HEK293 (cell line): ENCODE results near the gene CCDC116.

Experiments
- CTCF ChIA-PET: fragments of 350-600 bp; formaldehyde crosslinking; extraction: SDS; loops from one replicate; lab custom pipeline; 2021; ENCODE audit warnings: antibody characterized with exemption; lab: Yijun Ruan, JAX
- POLR2A ChIA-PET: fragments of 300-600 bp; formaldehyde crosslinking; extraction: SDS; loops from one replicate; lab custom pipeline; 2020; ENCODE audit warnings: antibody characterized with exemption, inconsistent platforms; lab: Yijun Ruan, JAX
- H3K27ac ChIP-seq: fragments of 200-500 bp; sonication (Bioruptor generic); 2 replicates; pipeline ENCODE4 v1.5.1; 2014; ENCODE audit warnings: low read depth, low read length, control low read depth, inconsistent platforms; ENCODE audit errors: extremely low read depth
- H3K36me3 ChIP-seq, 2 experiments: fragments of 200-500 bp in 1 of 2; sonication (Bioruptor generic) in 1 of 2; 1 replicate in 1 of 2; 2 replicates in 1 of 2; pipeline ENCODE4 v1.5.1; 2014 to 2017; ENCODE audit warnings: inconsistent platforms in 2 of 2, low read length in 2 of 2; ENCODE audit not compliant: control insufficient read depth in 2 of 2, insufficient read depth in 1 of 2
- H3K4me1 ChIP-seq: fragments of 200-500 bp; sonication (Bioruptor generic); 2 replicates; pipeline ENCODE4 v1.5.1; 2014; ENCODE audit warnings: mild to moderate bottlenecking, low read length, inconsistent platforms; ENCODE audit not compliant: control insufficient read depth, insufficient read depth
- H3K4me3 ChIP-seq: 2 replicates; pipeline ENCODE4 v1.5.1; 2011; ENCODE audit warnings: low read depth, mild to moderate bottlenecking, control low read depth, low read length, moderate library complexity
- H3K9me3 ChIP-seq: fragments of 200-500 bp; sonication (Bioruptor generic); 2 replicates; pipeline ENCODE4 v1.5.1; 2014; ENCODE audit warnings: low read depth, low read length, inconsistent platforms; ENCODE audit not compliant: control insufficient read depth, insufficient read depth
- HOXD13 ChIP-seq: sonication (generic); formaldehyde crosslinking; IDR thresholded peaks from 2 replicates; pipeline ENCODE4 v1.8.0; 2022; ENCODE audit warnings: missing genetic modification reagents, borderline replicate concordance
- IKZF3 ChIP-seq: fragments of 450-650 bp; IDR thresholded peaks from 2 replicates; pipeline ENCODE4 v1.5.0; 2018; ENCODE audit warnings: missing biosample characterization, mild to moderate bottlenecking, missing genetic modification characterization, moderate library complexity
- YY2 ChIP-seq: fragments of 450-650 bp; formaldehyde crosslinking; IDR thresholded peaks from 2 replicates; pipeline ENCODE4 v1.5.1; 2016; ENCODE audit warnings: missing biosample characterization, missing genetic modification characterization
- ZBTB20 ChIP-seq: fragments of 450-650 bp; formaldehyde crosslinking; IDR thresholded peaks from 2 replicates; pipeline ENCODE4 v1.5.1; 2016; ENCODE audit warnings: missing biosample characterization, missing genetic modification characterization
- ZFP37 ChIP-seq: fragments of 450-650 bp; formaldehyde crosslinking; IDR thresholded peaks from 2 replicates; pipeline ENCODE4 v1.5.1; 2016; ENCODE audit warnings: missing biosample characterization, missing genetic modification characterization
- ZNF16 ChIP-seq: fragments of 450-650 bp; formaldehyde crosslinking; IDR thresholded peaks from 2 replicates; pipeline ENCODE4 v1.5.1; 2016; ENCODE audit warnings: low read depth, missing biosample characterization, missing genetic modification characterization
- ZNF19 ChIP-seq: fragments of 450-650 bp; formaldehyde crosslinking; IDR thresholded peaks from 2 replicates; pipeline ENCODE4; 2016; ENCODE audit warnings: missing biosample characterization, missing genetic modification characterization, low read depth
- ZNF223 ChIP-seq: fragments of 450-650 bp; formaldehyde crosslinking; IDR thresholded peaks from 2 replicates; pipeline ENCODE4 v1.5.1; 2016; ENCODE audit warnings: missing biosample characterization, missing genetic modification characterization
- ZNF48 ChIP-seq: fragments of 450-650 bp; formaldehyde crosslinking; IDR thresholded peaks from 2 replicates; pipeline ENCODE4 v1.5.1; 2016; ENCODE audit warnings: missing biosample characterization, missing genetic modification characterization
- ZNF585B ChIP-seq: fragments of 450-650 bp; formaldehyde crosslinking; IDR thresholded peaks from 2 replicates; pipeline ENCODE4 v1.5.1; 2016; ENCODE audit warnings: missing biosample characterization, missing genetic modification characterization
- ZNF626 ChIP-seq: fragments of 450-650 bp; sonication (Bioruptor Pico); formaldehyde crosslinking; IDR thresholded peaks from 2 replicates; pipeline ENCODE4 v1.5.1; 2018; ENCODE audit warnings: missing biosample characterization, missing genetic modification characterization, inconsistent platforms
- ZNF792 ChIP-seq: fragments of 450-650 bp; formaldehyde crosslinking; IDR thresholded peaks from 2 replicates; pipeline ENCODE4 v1.5.1; 2016; ENCODE audit warnings: missing biosample characterization, missing genetic modification characterization
- ZXDB ChIP-seq: fragments of 450-650 bp; formaldehyde crosslinking; IDR thresholded peaks from 2 replicates; pipeline ENCODE4 v1.5.1; 2016; ENCODE audit warnings: missing biosample characterization, missing genetic modification characterization
- TF ChIP-seq, protein P1 (sequence below): fragments of 450-650 bp; formaldehyde crosslinking; IDR thresholded peaks from 2 replicates; pipeline ENCODE4 v1.5.1; 2016; ENCODE audit warnings: missing biosample characterization, missing genetic modification characterization
- TF ChIP-seq, protein P2 (sequence below): fragments of 450-650 bp; formaldehyde crosslinking; IDR thresholded peaks from 2 replicates; pipeline ENCODE4 v1.5.1; 2016; ENCODE audit warnings: missing biosample characterization, missing genetic modification characterization
- TF ChIP-seq, protein P3 (sequence below): fragments of 450-650 bp; formaldehyde crosslinking; IDR thresholded peaks from 2 replicates; pipeline ENCODE4 v1.5.1; 2017; ENCODE audit warnings: missing biosample characterization, missing genetic modification characterization
- TF ChIP-seq, protein P4 (sequence below): fragments of 450-650 bp; formaldehyde crosslinking; IDR thresholded peaks from 2 replicates; pipeline ENCODE4 v1.5.1; 2016; ENCODE audit warnings: missing biosample characterization, missing genetic modification characterization
- TF ChIP-seq, protein P5 (sequence below): sonication (generic); formaldehyde crosslinking; IDR thresholded peaks from 2 replicates; pipeline ENCODE4 v1.8.1; 2022; ENCODE audit warnings: mild to moderate bottlenecking, moderate library complexity, missing genetic modification reagents

CCDC116 gene

DNA sequence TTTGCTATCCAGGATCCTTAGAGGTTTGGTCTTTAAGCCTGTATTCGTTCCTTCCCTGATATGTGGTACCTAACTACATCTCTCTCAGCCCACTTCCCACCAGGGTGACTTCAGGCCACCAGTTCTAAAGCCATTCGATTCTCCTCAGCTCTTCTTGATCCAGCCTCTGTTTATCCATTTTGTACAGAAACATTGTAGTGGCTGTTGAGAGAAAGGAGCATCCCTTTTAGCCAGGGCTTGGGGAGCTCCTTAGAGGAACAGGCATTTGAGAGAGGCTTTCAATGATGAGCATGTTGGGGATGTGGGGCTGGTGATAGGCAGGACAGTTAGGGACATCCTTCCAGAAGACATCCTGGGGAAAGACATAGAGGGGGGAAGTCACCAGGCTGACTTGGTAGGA is 47.2 kb upstream of the CCDC116 start:
- CTCF ChIA-PET: interaction anchor here (0.6 kb wide), 2 partner anchors 28 to 1002 kb away, joined by 3 read pairs; no protein-coding TSS in a partner anchor
- H3K4me1 ChIP-seq: peaks cover 10% of the 10 kb centered on the region; the same call in 1 of the 2 replicates
- no peak overlapping the region for H3K27ac ChIP-seq
- no peak overlapping the region for H3K4me3 ChIP-seq
- H3K36me3 ChIP-seq: peaks cover 0 to 26% of the 10 kb centered on the region in 2 experiments; a peak in 2 of 3 replicates
- H3K9me3 ChIP-seq: no peaks in the 10 kb centered on the region
- TF ChIP-seq HOXD13 (no peak), IKZF3 (no peak), ZBTB20 (no peak), ZNF585B (tag by site-specific recombination) (no peak), ZFP37 (no peak), ZNF626 (tag by site-specific recombination) (no peak), ZNF48 (tag by site-specific recombination) (no peak), ZNF16 (tag by site-specific recombination) (no peak), ZXDB (no peak), ZNF19 (tag by site-specific recombination) (no peak), ZNF792 (no peak), ZNF223 (tag by site-specific recombination) (no peak), YY2 (no peak)
- TF ChIP-seq, protein P1, sequence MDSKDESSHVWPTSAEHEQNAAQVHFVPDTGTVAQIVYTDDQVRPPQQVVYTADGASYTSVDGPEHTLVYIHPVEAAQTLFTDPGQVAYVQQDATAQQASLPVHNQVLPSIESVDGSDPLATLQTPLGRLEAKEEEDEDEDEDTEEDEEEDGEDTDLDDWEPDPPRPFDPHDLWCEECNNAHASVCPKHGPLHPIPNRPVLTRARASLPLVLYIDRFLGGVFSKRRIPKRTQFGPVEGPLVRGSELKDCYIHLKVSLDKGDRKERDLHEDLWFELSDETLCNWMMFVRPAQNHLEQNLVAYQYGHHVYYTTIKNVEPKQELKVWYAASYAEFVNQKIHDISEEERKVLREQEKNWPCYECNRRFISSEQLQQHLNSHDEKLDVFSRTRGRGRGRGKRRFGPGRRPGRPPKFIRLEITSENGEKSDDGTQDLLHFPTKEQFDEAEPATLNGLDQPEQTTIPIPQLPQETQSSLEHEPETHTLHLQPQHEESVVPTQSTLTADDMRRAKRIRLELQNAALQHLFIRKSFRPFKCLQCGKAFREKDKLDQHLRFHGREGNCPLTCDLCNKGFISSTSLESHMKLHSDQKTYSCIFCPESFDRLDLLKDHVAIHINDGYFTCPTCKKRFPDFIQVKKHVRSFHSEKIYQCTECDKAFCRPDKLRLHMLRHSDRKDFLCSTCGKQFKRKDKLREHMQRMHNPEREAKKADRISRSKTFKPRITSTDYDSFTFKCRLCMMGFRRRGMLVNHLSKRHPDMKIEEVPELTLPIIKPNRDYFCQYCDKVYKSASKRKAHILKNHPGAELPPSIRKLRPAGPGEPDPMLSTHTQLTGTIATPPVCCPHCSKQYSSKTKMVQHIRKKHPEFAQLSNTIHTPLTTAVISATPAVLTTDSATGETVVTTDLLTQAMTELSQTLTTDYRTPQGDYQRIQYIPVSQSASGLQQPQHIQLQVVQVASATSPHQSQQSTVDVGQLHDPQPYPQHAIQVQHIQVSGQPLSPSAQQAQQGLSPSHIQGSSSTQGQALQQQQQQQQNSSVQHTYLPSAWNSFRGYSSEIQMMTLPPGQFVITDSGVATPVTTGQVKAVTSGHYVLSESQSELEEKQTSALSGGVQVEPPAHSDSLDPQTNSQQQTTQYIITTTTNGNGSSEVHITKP (tag by site-specific recombination): no peak
- TF ChIP-seq, protein P2, sequence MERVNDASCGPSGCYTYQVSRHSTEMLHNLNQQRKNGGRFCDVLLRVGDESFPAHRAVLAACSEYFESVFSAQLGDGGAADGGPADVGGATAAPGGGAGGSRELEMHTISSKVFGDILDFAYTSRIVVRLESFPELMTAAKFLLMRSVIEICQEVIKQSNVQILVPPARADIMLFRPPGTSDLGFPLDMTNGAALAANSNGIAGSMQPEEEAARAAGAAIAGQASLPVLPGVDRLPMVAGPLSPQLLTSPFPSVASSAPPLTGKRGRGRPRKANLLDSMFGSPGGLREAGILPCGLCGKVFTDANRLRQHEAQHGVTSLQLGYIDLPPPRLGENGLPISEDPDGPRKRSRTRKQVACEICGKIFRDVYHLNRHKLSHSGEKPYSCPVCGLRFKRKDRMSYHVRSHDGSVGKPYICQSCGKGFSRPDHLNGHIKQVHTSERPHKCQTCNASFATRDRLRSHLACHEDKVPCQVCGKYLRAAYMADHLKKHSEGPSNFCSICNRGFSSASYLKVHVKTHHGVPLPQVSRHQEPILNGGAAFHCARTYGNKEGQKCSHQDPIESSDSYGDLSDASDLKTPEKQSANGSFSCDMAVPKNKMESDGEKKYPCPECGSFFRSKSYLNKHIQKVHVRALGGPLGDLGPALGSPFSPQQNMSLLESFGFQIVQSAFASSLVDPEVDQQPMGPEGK (tag by site-specific recombination): no peak
- TF ChIP-seq, protein P3, sequence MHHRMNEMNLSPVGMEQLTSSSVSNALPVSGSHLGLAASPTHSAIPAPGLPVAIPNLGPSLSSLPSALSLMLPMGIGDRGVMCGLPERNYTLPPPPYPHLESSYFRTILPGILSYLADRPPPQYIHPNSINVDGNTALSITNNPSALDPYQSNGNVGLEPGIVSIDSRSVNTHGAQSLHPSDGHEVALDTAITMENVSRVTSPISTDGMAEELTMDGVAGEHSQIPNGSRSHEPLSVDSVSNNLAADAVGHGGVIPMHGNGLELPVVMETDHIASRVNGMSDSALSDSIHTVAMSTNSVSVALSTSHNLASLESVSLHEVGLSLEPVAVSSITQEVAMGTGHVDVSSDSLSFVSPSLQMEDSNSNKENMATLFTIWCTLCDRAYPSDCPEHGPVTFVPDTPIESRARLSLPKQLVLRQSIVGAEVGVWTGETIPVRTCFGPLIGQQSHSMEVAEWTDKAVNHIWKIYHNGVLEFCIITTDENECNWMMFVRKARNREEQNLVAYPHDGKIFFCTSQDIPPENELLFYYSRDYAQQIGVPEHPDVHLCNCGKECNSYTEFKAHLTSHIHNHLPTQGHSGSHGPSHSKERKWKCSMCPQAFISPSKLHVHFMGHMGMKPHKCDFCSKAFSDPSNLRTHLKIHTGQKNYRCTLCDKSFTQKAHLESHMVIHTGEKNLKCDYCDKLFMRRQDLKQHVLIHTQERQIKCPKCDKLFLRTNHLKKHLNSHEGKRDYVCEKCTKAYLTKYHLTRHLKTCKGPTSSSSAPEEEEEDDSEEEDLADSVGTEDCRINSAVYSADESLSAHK (tag by site-specific recombination): no peak
- TF ChIP-seq, protein P4, sequence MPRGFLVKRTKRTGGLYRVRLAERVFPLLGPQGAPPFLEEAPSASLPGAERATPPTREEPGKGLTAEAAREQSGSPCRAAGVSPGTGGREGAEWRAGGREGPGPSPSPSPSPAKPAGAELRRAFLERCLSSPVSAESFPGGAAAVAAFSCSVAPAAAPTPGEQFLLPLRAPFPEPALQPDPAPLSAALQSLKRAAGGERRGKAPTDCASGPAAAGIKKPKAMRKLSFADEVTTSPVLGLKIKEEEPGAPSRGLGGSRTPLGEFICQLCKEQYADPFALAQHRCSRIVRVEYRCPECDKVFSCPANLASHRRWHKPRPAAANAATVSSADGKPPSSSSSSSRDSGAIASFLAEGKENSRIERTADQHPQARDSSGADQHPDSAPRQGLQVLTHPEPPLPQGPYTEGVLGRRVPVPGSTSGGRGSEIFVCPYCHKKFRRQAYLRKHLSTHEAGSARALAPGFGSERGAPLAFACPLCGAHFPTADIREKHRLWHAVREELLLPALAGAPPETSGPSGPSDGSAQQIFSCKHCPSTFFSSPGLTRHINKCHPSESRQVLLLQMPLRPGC (tag by site-specific recombination): no peak
- TF ChIP-seq, protein P5, sequence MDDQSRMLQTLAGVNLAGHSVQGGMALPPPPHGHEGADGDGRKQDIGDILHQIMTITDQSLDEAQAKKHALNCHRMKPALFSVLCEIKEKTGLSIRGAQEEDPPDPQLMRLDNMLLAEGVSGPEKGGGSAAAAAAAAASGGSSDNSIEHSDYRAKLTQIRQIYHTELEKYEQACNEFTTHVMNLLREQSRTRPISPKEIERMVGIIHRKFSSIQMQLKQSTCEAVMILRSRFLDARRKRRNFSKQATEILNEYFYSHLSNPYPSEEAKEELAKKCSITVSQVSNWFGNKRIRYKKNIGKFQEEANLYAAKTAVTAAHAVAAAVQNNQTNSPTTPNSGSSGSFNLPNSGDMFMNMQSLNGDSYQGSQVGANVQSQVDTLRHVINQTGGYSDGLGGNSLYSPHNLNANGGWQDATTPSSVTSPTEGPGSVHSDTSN: no peak
- POLR2A ChIA-PET: no interaction called here
